Thoracic aorta (tissue), 2 donors: ENCODE results near the gene TMEM127. TPM values are rescaled to one million over a fixed set of nuclear protein-coding genes. Genes with fewer than 3 reads are reported as not detected.

Source experiments
- ATAC-seq: fragments of 150-250 bp; one replicate; pipeline ENCODE4 v1.8.0; 2017; ENCODE audit warnings: low read depth; ENCODE audit not compliant: insufficient number of reproducible peaks, low FRiP score
- DNase-seq: peaks from one replicate; pipeline ENCODE4 v3.0.0-alpha.2; 2020; ENCODE audit warnings: low spot score
- H3K27ac ChIP-seq, 2 donors: fragments of 200-600 bp; sonication (generic); 1 replicate in 1 of 2; 2 replicates in 1 of 2; pipeline ENCODE4 v1.5.1; 2016; ENCODE audit warnings: mild to moderate bottlenecking in 2 of 2, moderate library complexity in 2 of 2
- H3K27me3 ChIP-seq: fragments of 200-600 bp; sonication (generic); replicated peaks from 2 replicates; pipeline ENCODE4 v1.6.0; 2016; ENCODE audit warnings: mild to moderate bottlenecking; ENCODE audit not compliant: insufficient read depth
- H3K36me3 ChIP-seq: fragments of 200-600 bp; sonication (generic); one replicate; pipeline ENCODE4 v1.5.1; 2016
- H3K4me1 ChIP-seq, 2 donors: fragments of 200-600 bp; sonication (generic); 1 replicate in 1 of 2; 2 replicates in 1 of 2; pipeline versions ENCODE4 v1.5.1 to v1.6.0; 2016; ENCODE audit warnings: low read depth in 2 of 2, mild to moderate bottlenecking in 1 of 2; ENCODE audit not compliant: control insufficient read depth in 1 of 2
- H3K4me3 ChIP-seq: fragments of 200-600 bp; sonication (generic); 2 replicates; pipeline ENCODE4 v1.5.1; 2016; ENCODE audit warnings: mild to moderate bottlenecking
- H3K9me3 ChIP-seq: fragments of 200-600 bp; sonication (generic); 2 replicates; pipeline ENCODE4 v1.5.1; 2016
- total RNA-seq, 2 donors: library from RNA; depleted of rRNA; stranded (reverse); fragments of >200 nt; gene quantifications; one replicate each; pipeline versions ENCODE4 v1.1.0 to v1.2.3, GENCODE V29; 2016
- TF ChIP-seq, protein P1 (sequence below): fragments of 200-600 bp; sonication (generic); IDR thresholded peaks from one replicate; pipeline ENCODE4 v1.5.1; 2019; ENCODE audit warnings: antibody characterized with exemption

Gene TMEM127
- total RNA-seq, 2 donors from 2014 or later, result 50.8 to 52.4 TPM

- TF ChIP-seq, protein P1, sequence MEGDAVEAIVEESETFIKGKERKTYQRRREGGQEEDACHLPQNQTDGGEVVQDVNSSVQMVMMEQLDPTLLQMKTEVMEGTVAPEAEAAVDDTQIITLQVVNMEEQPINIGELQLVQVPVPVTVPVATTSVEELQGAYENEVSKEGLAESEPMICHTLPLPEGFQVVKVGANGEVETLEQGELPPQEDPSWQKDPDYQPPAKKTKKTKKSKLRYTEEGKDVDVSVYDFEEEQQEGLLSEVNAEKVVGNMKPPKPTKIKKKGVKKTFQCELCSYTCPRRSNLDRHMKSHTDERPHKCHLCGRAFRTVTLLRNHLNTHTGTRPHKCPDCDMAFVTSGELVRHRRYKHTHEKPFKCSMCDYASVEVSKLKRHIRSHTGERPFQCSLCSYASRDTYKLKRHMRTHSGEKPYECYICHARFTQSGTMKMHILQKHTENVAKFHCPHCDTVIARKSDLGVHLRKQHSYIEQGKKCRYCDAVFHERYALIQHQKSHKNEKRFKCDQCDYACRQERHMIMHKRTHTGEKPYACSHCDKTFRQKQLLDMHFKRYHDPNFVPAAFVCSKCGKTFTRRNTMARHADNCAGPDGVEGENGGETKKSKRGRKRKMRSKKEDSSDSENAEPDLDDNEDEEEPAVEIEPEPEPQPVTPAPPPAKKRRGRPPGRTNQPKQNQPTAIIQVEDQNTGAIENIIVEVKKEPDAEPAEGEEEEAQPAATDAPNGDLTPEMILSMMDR, result no peak
- H3K27me3 ChIP-seq, result no peaks in the 10 kb centered on the region
- H3K9me3 ChIP-seq, result no peaks in the 10 kb centered on the region
- ATAC-seq, result no peak
- no peaks in the 10 kb centered on the region for H3K36me3 ChIP-seq
- peaks cover 53 to 67% of the 10 kb centered on the region in 2 donors for H3K4me1 ChIP-seq
- DNase-seq, result no peak
- H3K27ac ChIP-seq, result peak overlapping the region; percentile 48 to 64
- H3K4me3 ChIP-seq, result peak overlapping the region; percentile 22
Measured at GRCh38 chr2:96205888-96206287, 59.9 kb downstream of the TMEM127 start.

- DNase-seq (no peak), ATAC-seq (no peak)
- H3K27me3 ChIP-seq, result no peaks in the 10 kb centered on the region
- H3K9me3 ChIP-seq, result no peaks in the 10 kb centered on the region
- TF ChIP-seq, protein P1, result no peak
- peak overlapping the region; percentile 22 for H3K4me3 ChIP-seq
- peaks cover 53 to 67% of the 10 kb centered on the region in 2 donors for H3K4me1 ChIP-seq
- H3K36me3 ChIP-seq, result no peaks in the 10 kb centered on the region
- peak overlapping the region; percentile 48 to 64 for H3K27ac ChIP-seq
Measured at GRCh38 chr2:96204836-96205624, 60.8 kb downstream of the TMEM127 start.

DNA sequence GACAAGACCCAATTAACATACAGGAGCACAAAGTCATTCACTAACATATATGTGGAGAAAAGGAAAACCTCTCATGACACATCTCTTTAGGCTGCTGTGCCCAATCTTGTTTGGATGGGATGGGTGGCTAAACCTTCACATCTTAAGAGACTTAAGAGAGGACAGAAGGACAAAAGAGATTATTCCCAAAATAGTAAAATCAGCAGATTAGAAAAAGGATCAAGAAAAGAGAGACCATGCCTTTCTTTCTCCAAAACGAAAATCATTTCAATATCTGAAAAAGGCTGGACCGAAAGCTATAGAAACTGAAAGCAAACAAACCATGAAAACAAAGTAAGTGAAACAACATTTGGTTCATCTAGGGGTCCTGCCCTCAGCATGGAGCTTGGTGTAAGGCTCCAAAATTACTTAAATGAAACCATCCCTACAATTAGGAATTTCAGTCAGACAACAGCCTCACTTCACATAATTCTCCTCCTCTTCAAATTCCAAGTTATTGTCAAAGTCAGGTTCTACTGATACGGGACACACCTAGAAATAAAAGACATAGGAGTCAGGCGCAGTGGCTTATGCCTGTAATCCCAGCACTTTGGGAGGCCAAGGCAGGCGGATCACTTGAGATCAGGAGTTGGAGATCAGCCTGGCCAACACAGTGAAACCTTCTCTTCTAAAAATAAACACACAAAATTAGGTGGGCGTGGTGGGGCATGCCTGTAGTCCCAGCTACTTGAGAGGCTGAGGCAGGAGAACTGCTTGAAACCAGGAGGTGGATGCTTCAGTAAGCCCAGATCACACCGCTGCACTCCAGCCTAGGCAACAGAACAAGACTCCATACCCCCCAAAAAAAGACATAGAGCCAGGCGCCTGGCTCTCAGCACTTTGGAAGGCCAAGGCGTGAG lies 62.4 kb downstream of the TMEM127 start:
- TF ChIP-seq, protein P1, result no peak
- peak overlapping the region in 1 of 2 donors; percentile 64 for H3K27ac ChIP-seq
- ATAC-seq (no peak), DNase-seq (no peak)
- H3K27me3 ChIP-seq, result no peaks in the 10 kb centered on the region
- peaks cover 56 to 73% of the 10 kb centered on the region in 2 donors for H3K4me1 ChIP-seq
- H3K36me3 ChIP-seq, result no peaks in the 10 kb centered on the region
- H3K9me3 ChIP-seq, result no peaks in the 10 kb centered on the region
- no peak overlapping the region for H3K4me3 ChIP-seq

DNA sequence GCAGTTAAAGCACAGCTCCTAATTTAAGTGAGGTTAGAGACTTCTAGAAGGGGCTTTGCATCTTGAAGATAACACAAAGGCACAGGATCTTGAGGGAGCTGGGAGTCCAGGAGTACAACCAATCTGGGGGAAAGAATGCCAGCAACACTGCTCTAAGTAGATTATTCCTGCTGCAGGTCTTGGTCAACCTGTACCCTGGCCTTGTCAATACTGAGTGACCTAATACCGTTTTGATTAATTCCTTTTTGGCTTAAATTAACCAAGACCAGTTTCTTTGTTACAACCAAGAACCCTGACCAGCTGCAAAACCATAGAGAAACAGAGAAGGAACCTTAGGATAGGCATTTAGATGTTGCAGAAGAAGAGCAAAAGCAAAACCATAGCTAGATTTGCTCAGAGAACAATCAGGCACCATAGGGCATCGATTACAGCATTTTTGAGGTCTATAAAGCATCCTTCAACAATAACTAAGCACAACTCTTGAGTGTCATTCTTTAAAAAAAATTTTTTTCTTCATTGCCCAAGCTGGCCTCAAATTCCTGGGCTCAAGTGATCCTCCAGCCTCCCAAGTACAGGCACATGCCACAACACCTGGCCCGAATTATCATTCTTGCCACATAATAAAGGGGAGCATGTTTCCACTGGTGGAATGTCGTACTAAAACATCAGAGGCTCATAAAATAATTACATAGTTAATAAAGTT lies 63.5 kb downstream of the TMEM127 start:
- H3K9me3 ChIP-seq, result no peaks in the 10 kb centered on the region
- H3K27ac ChIP-seq, result no peak overlapping the region
- ATAC-seq (no peak), DNase-seq (no peak)
- no peak overlapping the region for H3K4me3 ChIP-seq
- H3K27me3 ChIP-seq, result no peaks in the 10 kb centered on the region
- peaks cover 55 to 69% of the 10 kb centered on the region in 2 donors for H3K4me1 ChIP-seq
- no peaks in the 10 kb centered on the region for H3K36me3 ChIP-seq
- TF ChIP-seq, protein P1, result no peak
